Naive thymus-derived CD4-positive, alpha-beta T cell (primary cell): ENCODE results near the gene YLPM1. TPM values are rescaled to one million over a fixed set of nuclear protein-coding genes. Genes with fewer than 3 reads are reported as not detected.
A peak's percentile ranks its signal among the peaks of the same experiment; 100 is the strongest.

ENCODE experiments used
- ATAC-seq: fragments of 150-1000 bp; cut with Tn5 transposase; 2 replicates; pipeline ENCODE4 v1.10.0; 2021; ENCODE audit warnings: mild to moderate bottlenecking, moderate library complexity
- CTCF ChIA-PET: fragments of 350-600 bp; sonication (Branson Sonifier 250); formaldehyde crosslinking; loops from one replicate; lab custom pipeline; 2021; ENCODE audit warnings: antibody characterized with exemption; lab: Charles Lee
- POLR2A ChIA-PET: fragments of 350-600 bp; sonication (Branson Sonifier 250); formaldehyde crosslinking; loops from one replicate; lab custom pipeline; 2021; ENCODE audit warnings: antibody characterized with exemption, inconsistent platforms; lab: Charles Lee
- DNase-seq, 9 donors: peaks; one replicate each; pipeline versions ENCODE4 v3.0.0 to v3.0.0-alpha.2; 2020 to 2022; ENCODE audit warnings: mixed read lengths in 1 of 9
- H3K27ac ChIP-seq: one replicate; pipeline ENCODE4 v1.7.0; 2013; ENCODE audit warnings: mild to moderate bottlenecking, low read depth, low read length, moderate library complexity
- H3K27me3 ChIP-seq, 2 donors: one replicate each; pipeline ENCODE4 v1.7.0; 2013; ENCODE audit warnings: low read length in 2 of 2, mild to moderate bottlenecking in 2 of 2, moderate library complexity in 2 of 2; ENCODE audit not compliant: control insufficient read depth in 2 of 2, insufficient read depth in 2 of 2
- H3K36me3 ChIP-seq, 3 experiments: 1 replicate in 2 of 3; 2 replicates in 1 of 3; pipeline ENCODE4 v1.7.0; 2013; ENCODE audit warnings: low read length in 3 of 3, mild to moderate bottlenecking in 3 of 3, moderate library complexity in 1 of 3; ENCODE audit not compliant: insufficient read depth in 3 of 3, control insufficient read depth in 2 of 3
- H3K4me1 ChIP-seq, 2 donors: one replicate each; pipeline ENCODE4 v1.7.0; 2013; ENCODE audit warnings: low read length in 2 of 2, mild to moderate bottlenecking in 2 of 2, moderate library complexity in 1 of 2; ENCODE audit not compliant: control insufficient read depth in 2 of 2, insufficient read depth in 2 of 2
- H3K4me3 ChIP-seq: 2 replicates; pipeline ENCODE4 v1.7.0; 2013; ENCODE audit warnings: mild to moderate bottlenecking, low read length
- H3K9me3 ChIP-seq, 3 experiments: 1 replicate in 2 of 3; 2 replicates in 1 of 3; pipeline ENCODE4 v1.7.0; 2013; ENCODE audit warnings: low read length in 3 of 3; ENCODE audit not compliant: control insufficient read depth in 2 of 3
- H3K27ac Mint-ChIP-seq, 9 donors: one replicate each; pipeline ENCODE4 v1.8.0; 2020 to 2022; ENCODE audit warnings: mixed read lengths in 9 of 9, mild to moderate bottlenecking in 8 of 9, moderate library complexity in 5 of 9, inconsistent platforms in 2 of 9
- H3K27me3 Mint-ChIP-seq, 5 donors: one replicate each; pipeline ENCODE4 v1.8.0; 2021 to 2022; ENCODE audit warnings: mixed read lengths in 5 of 5, mild to moderate bottlenecking in 1 of 5
- H3K36me3 Mint-ChIP-seq, 5 donors: one replicate each; pipeline ENCODE4 v1.8.0; 2020 to 2022; ENCODE audit warnings: mixed read lengths in 5 of 5, mild to moderate bottlenecking in 3 of 5, inconsistent platforms in 1 of 5
- H3K4me1 Mint-ChIP-seq, 7 donors: one replicate each; pipeline ENCODE4 v1.8.0; 2020 to 2022; ENCODE audit warnings: mixed read lengths in 7 of 7, mild to moderate bottlenecking in 3 of 7, inconsistent platforms in 1 of 7
- H3K4me3 Mint-ChIP-seq, 10 donors: one replicate each; pipeline ENCODE4 v1.8.0; 2020 to 2022; ENCODE audit warnings: mild to moderate bottlenecking in 10 of 10, mixed read lengths in 10 of 10, moderate library complexity in 6 of 10, inconsistent platforms in 2 of 10
- H3K9me3 Mint-ChIP-seq, 11 donors: one replicate each; pipeline ENCODE4 v1.8.0; 2020 to 2022; ENCODE audit warnings: mixed read lengths in 11 of 11, mild to moderate bottlenecking in 4 of 11, inconsistent platforms in 1 of 11, moderate library complexity in 1 of 11
- intact Hi-C, 2 donors: fragments of 100-400 bp; cut with micrococcal nuclease; formaldehyde crosslinking; loops; one replicate each; pipeline ENCODE4 v1.15.1; 2023
- polyA plus RNA-seq, 2 donors: library from polyadenylated mRNA; unstranded; fragments of 300-500 nt; fragmentation: Illumina TruSeq; gene quantifications; one replicate each; pipeline ENCODE4 v1.2.3, GENCODE V29; 2021
- total RNA-seq, 6 experiments: library from RNA in 5 of 6; stranded (reverse) in 5 of 6; gene quantifications; 1 replicate in 5 of 6; 2 replicates in 1 of 6; pipeline ENCODE4 v1.2.3 and lab custom pipeline; 2021 to 2026

Gene YLPM1
- total and polyA plus RNA-seq, 7 experiments from 2014 or later: 13.5 to 119 (median 94.8) TPM

- H3K4me3 ChIP-seq: peak overlapping the region; percentile 77
- ChIA-PET CTCF (interaction anchor here (0.7 to 9.0 kb wide), 5 partner anchors 14 to 216 kb away, joined by 3 to 50 read pairs (median 6); no protein-coding TSS in a partner anchor), POLR2A (interaction anchor here (0.8 to 6.8 kb wide), 16 partner anchors 10 to 264 kb away, joined by 3 to 52 read pairs (median 4); partner anchors contain the start of gene RPS6KL1)
- H3K9me3 ChIP-seq: no peaks in the 10 kb centered on the region
- H3K36me3 Mint-ChIP-seq: peaks cover 0 to 14% (median 6%) of the 10 kb centered on the region in 5 donors
- peak in 7 of 9 donors; percentile 64 to 82 (median 73) for DNase-seq
- H3K9me3 Mint-ChIP-seq: no peaks in the 10 kb centered on the region
- H3K27ac Mint-ChIP-seq: peak overlapping the region; percentile 96 to 100 (median 99)
- H3K4me1 ChIP-seq: peaks cover 30 to 34% of the 10 kb centered on the region in 2 donors
- intact Hi-C loops: loop anchor here (1.0 to 5.0 kb wide), 5 partner anchors 21 to 295 kb away; partner anchors contain the start of genes AREL1 (in 1 of the 2), EIF2B2 (in 1 of the 2), FCF1 (in 1 of the 2) and TMED10 (in 1 of the 2)
- H3K36me3 ChIP-seq: peaks cover 0 to 9% (median 0%) of the 10 kb centered on the region in 3 experiments
- H3K27me3 ChIP-seq: no peaks in the 10 kb centered on the region
- no peaks in the 10 kb centered on the region for H3K27me3 Mint-ChIP-seq
- peak overlapping the region; percentile 94 to 100 (median 98) for H3K4me3 Mint-ChIP-seq
- peak; percentile 72 for ATAC-seq
- H3K27ac ChIP-seq: peak overlapping the region; percentile 91
- peaks cover 48 to 82% (median 71%) of the 10 kb centered on the region in 7 donors for H3K4me1 Mint-ChIP-seq
Observed at GRCh38 chr14:74882103-74882920, 119.2 kb downstream of the YLPM1 start.

Other genes with a start within 250 kb of the YLPM1 start
- gene LTBP2, start 151.1 kb upstream of the YLPM1 start, total RNA-seq: 1 to 10 TPM in 1 of 5 experiments, under 1 TPM in 4; 0.17 to 1.1 (median 0.58) TPM
- gene LTBP2, start 151.1 kb upstream of the YLPM1 start, polyA plus RNA-seq: under 1 TPM; 0.07 to 0.22 TPM
- 10 to 100 TPM; 35.6 to 52.0 (median 43.5) TPM for gene AREL1, start 50.2 kb upstream of the YLPM1 start, total RNA-seq
- 10 to 100 TPM; 16.1 to 25.9 TPM for gene AREL1, start 50.2 kb upstream of the YLPM1 start, polyA plus RNA-seq
- gene FCF1, start 50.2 kb upstream of the YLPM1 start, total RNA-seq: 10 to 100 TPM; 36.5 to 66.6 (median 60.8) TPM
- 10 to 100 TPM; 34.6 to 35.5 TPM for gene FCF1, start 50.2 kb upstream of the YLPM1 start, polyA plus RNA-seq
- under 1 TPM in 2 of 5 experiments, not detected in 3; 0.13 to 0.54 TPM for gene PROX2, start 112.8 kb downstream of the YLPM1 start, total RNA-seq
- under 1 TPM; 0.05 to 0.06 TPM for gene PROX2, start 112.8 kb downstream of the YLPM1 start, polyA plus RNA-seq
- 100 to 1,000 TPM in 2 of 5 experiments, 10 to 100 TPM in 3; 90.0 to 132 (median 96.5) TPM for gene DLST, start 118.6 kb downstream of the YLPM1 start, total RNA-seq
- 1 to 10 TPM; 8.9 to 9.2 TPM for gene DLST, start 118.6 kb downstream of the YLPM1 start, polyA plus RNA-seq
- 10 to 100 TPM in 2 of 5 experiments, 1 to 10 TPM in 3; 3.0 to 12.8 (median 6.3) TPM for gene RPS6KL1, start 159.9 kb downstream of the YLPM1 start, total RNA-seq
- gene RPS6KL1, start 159.9 kb downstream of the YLPM1 start, polyA plus RNA-seq: 1 to 10 TPM; 2.0 to 4.0 TPM
- gene PGF, start 192.3 kb downstream of the YLPM1 start, total RNA-seq: under 1 TPM in 2 of 5 experiments, not detected in 3; 0.22 to 0.37 TPM
- gene PGF, start 192.3 kb downstream of the YLPM1 start, polyA plus RNA-seq: under 1 TPM in 1 of 2 donors, not detected in 1; 0.17 TPM
- 10 to 100 TPM; 23.8 to 40.7 (median 26.1) TPM for gene EIF2B2, start 239.6 kb downstream of the YLPM1 start, total RNA-seq
- 10 to 100 TPM; 18.2 to 19.8 TPM for gene EIF2B2, start 239.6 kb downstream of the YLPM1 start, polyA plus RNA-seq